Liver (tissue), 3 donors: ENCODE data around the gene SLC35D3.

Experiments
- EGR1 ChIP-seq, 2 donors: IDR thresholded peaks; 2 replicates each; pipeline ENCODE4 v1.6.1; 2016 to 2018; ENCODE audit warnings: antibody characterized with exemption in 2 of 2, low read depth in 2 of 2
- FOXA1 ChIP-seq: IDR thresholded peaks from 2 replicates; pipeline ENCODE4 v1.6.1; 2016; ENCODE audit warnings: antibody characterized with exemption
- GABPA ChIP-seq, 2 donors: IDR thresholded peaks in 1 of 2; conservative IDR thresholded peaks in 1 of 2; 2 replicates each; pipeline ENCODE4 v1.6.1; 2016; ENCODE audit warnings: antibody characterized with exemption in 2 of 2, mild to moderate bottlenecking in 1 of 2, moderate library complexity in 1 of 2
- HNF4G ChIP-seq: IDR thresholded peaks from 2 replicates; pipeline ENCODE4 v1.6.1; 2016; ENCODE audit warnings: antibody characterized with exemption
- JUND ChIP-seq, 2 donors: IDR thresholded peaks; 2 replicates each; pipeline ENCODE4 v1.6.1; 2016; ENCODE audit warnings: antibody characterized with exemption in 2 of 2
- RAD21 ChIP-seq, 2 donors: IDR thresholded peaks; 2 replicates each; pipeline ENCODE4 v1.6.1; 2016; ENCODE audit warnings: antibody characterized with exemption in 2 of 2, mild to moderate bottlenecking in 2 of 2
- RXRA ChIP-seq, 2 donors: IDR thresholded peaks; 2 replicates each; pipeline ENCODE4 v1.6.1; 2017 to 2018; ENCODE audit warnings: antibody characterized with exemption in 2 of 2, mild to moderate bottlenecking in 1 of 2
- SP1 ChIP-seq: IDR thresholded peaks from 2 replicates; pipeline ENCODE4 v1.6.1; 2018; ENCODE audit warnings: antibody characterized with exemption, mild to moderate bottlenecking
- TAF1 ChIP-seq: conservative IDR thresholded peaks from 2 replicates; pipeline ENCODE4 v1.6.1; 2016; ENCODE audit warnings: antibody characterized with exemption, mild to moderate bottlenecking
- YY1 ChIP-seq: IDR thresholded peaks from 2 replicates; pipeline ENCODE4 v1.6.1; 2016; ENCODE audit warnings: antibody characterized with exemption, mild to moderate bottlenecking
- TF ChIP-seq, protein P1 (sequence below): fragments of 150-350 bp; IDR thresholded peaks from 2 replicates; pipeline ENCODE4 v1.5.1; 2017; ENCODE audit warnings: improper control_type of control experiment, low read depth, low read length; ENCODE audit not compliant: missing input control
- TF ChIP-seq, protein P2 (sequence below): IDR thresholded peaks from 2 replicates; pipeline ENCODE4 v1.6.1; 2016; ENCODE audit warnings: antibody characterized with exemption
- donor health status: healthy.
- donor health status: healthy.

DNA sequence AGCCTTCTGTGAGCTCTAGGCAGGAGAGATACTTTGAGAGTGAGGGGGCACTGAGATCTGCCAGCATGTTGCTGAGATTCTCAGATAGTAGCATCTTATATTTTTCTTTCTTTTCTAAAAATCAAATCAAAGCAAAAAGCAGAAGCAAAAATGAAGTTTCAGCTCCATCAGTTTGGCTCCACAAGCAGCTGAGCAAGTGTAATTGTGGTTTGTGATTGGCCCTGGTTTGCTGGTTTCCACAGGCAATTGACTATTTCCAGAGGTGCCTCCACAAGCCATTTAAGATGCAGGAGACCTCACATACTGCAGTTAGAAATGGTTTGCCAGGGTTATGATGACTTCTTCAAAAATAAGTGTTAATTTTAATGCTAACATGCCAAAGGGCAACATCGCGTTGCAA, 4.3 kb downstream of the SLC35D3 start:
- TF ChIP-seq, protein P1, sequence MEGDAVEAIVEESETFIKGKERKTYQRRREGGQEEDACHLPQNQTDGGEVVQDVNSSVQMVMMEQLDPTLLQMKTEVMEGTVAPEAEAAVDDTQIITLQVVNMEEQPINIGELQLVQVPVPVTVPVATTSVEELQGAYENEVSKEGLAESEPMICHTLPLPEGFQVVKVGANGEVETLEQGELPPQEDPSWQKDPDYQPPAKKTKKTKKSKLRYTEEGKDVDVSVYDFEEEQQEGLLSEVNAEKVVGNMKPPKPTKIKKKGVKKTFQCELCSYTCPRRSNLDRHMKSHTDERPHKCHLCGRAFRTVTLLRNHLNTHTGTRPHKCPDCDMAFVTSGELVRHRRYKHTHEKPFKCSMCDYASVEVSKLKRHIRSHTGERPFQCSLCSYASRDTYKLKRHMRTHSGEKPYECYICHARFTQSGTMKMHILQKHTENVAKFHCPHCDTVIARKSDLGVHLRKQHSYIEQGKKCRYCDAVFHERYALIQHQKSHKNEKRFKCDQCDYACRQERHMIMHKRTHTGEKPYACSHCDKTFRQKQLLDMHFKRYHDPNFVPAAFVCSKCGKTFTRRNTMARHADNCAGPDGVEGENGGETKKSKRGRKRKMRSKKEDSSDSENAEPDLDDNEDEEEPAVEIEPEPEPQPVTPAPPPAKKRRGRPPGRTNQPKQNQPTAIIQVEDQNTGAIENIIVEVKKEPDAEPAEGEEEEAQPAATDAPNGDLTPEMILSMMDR = no peak
- TF ChIP-seq SP1 (no peak), GABPA (IDR thresholded peaks at IDR 0.05 in 1 of 2, conservative IDR thresholded peaks at IDR 0.05 in 1 of 2) (no peak), YY1 (no peak), RXRA (IDR thresholded peaks at IDR 0.05) (no peak), JUND (IDR thresholded peaks at IDR 0.05) (no peak), TAF1 (no peak), RAD21 (IDR thresholded peaks at IDR 0.05) (no peak), HNF4G (no peak), EGR1 (IDR thresholded peaks at IDR 0.05; ENCODE audit: low read depth in 2 of 2) (no peak), FOXA1 (no peak)
- TF ChIP-seq, protein P2, sequence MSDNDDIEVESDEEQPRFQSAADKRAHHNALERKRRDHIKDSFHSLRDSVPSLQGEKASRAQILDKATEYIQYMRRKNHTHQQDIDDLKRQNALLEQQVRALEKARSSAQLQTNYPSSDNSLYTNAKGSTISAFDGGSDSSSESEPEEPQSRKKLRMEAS = no peak
